Measurements from ENCODE around the gene ATL1. TPM values are rescaled to one million over a fixed set of nuclear protein-coding genes. Genes with fewer than 3 reads are reported as not detected.
A peak's percentile ranks its signal among the peaks of the same experiment; 100 is the strongest.
"Not testable (repeated sequence)": the region's sequence is repeated elsewhere in the genome, so short reads cannot be mapped to it uniquely, and the experiment has no call there.

ATL1 gene
- total and polyA plus RNA-seq, 4 donors = 2.0 to 8.7 (median 4.7) TPM

GRCh38 chr14:50619569-50620141 is 59.7 kb downstream of the ATL1 start:
- Histone ChIP-seq H3K27me3 (ENCODE audit: control insufficient read depth in 3 of 3, insufficient read depth in 3 of 3, low read length in 2 of 3) (no peaks in the 10 kb centered on the region), H3K4me1 (ENCODE audit: control insufficient read depth in 5 of 5, insufficient read depth in 5 of 5, low read length in 5 of 5) (no peaks in the 10 kb centered on the region), H3K36me3 (ENCODE audit: control insufficient read depth in 4 of 4, insufficient read depth in 4 of 4, low read length in 4 of 4) (peaks cover 0 to 3% (median 0%) of the 10 kb centered on the region in 4 donors), H3K4me3 (no peak overlapping the region), H3K9me3 (ENCODE audit: control insufficient read depth in 4 of 4, insufficient read depth in 3 of 4, low read length in 3 of 4) (no peaks in the 10 kb centered on the region), H3K9ac (ENCODE audit: insufficient read depth in 1 of 2, low read length in 2 of 2) (no peak overlapping the region), H3K27ac (ENCODE audit: low read depth in 1 of 2, low read length in 1 of 2) (no peak overlapping the region)
- whole genome bisulfite sequencing, 2 donors = 89 to 91% methylated on average over 5 of the region's 5 CpGs
- TF ChIP-seq CTCF (IDR thresholded peaks at IDR 0.05; ENCODE audit: control extremely low read depth, extremely low read depth) = peak; percentile 57
- peak in 2 of 3 donors; percentile 35 to 51 for DNase-seq
- no peak for ATAC-seq (ENCODE audit: insufficient read depth, low FRiP score)

- H3K36me3 ChIP-seq (ENCODE audit: control insufficient read depth in 4 of 4, insufficient read depth in 4 of 4, low read length in 4 of 4) = peaks cover 0 to 3% (median 0%) of the 10 kb centered on the region in 4 donors
- H3K9me3 ChIP-seq (ENCODE audit: control insufficient read depth in 4 of 4, insufficient read depth in 3 of 4, low read length in 3 of 4) = no peaks in the 10 kb centered on the region
- H3K4me3 ChIP-seq = no peak overlapping the region
- ATAC-seq (ENCODE audit: insufficient read depth, low FRiP score) (no peak), DNase-seq (no peak)
- no peaks in the 10 kb centered on the region for H3K27me3 ChIP-seq (ENCODE audit: control insufficient read depth in 3 of 3, insufficient read depth in 3 of 3, low read length in 2 of 3)
- no peak for TF ChIP-seq CTCF (IDR thresholded peaks at IDR 0.05; ENCODE audit: control extremely low read depth, extremely low read depth)
- WGBS, 2 donors = 77 to 89% methylated on average over 4 of the region's 4 CpGs
- H3K4me1 ChIP-seq (ENCODE audit: control insufficient read depth in 5 of 5, insufficient read depth in 5 of 5, low read length in 5 of 5) = no peaks in the 10 kb centered on the region
- no peak overlapping the region for H3K27ac ChIP-seq (ENCODE audit: low read depth in 1 of 2, low read length in 1 of 2)
- no peak overlapping the region for H3K9ac ChIP-seq (ENCODE audit: insufficient read depth in 1 of 2, low read length in 2 of 2)
Measured at GRCh38 chr14:50620341-50620740, 60.4 kb downstream of the ATL1 start.

GRCh38 chr14:50622978-50623377 is 63.0 kb downstream of the ATL1 start:
- DNase-seq (no peak), ATAC-seq (ENCODE audit: insufficient read depth, low FRiP score) (no peak)
- no peak for TF ChIP-seq CTCF (IDR thresholded peaks at IDR 0.05; ENCODE audit: control extremely low read depth, extremely low read depth)
- no peak overlapping the region for H3K9ac ChIP-seq (ENCODE audit: insufficient read depth in 1 of 2, low read length in 2 of 2)
- no peaks in the 10 kb centered on the region for H3K27me3 ChIP-seq (ENCODE audit: control insufficient read depth in 3 of 3, insufficient read depth in 3 of 3, low read length in 2 of 3)
- H3K4me3 ChIP-seq = no peak overlapping the region
- no peak overlapping the region for H3K27ac ChIP-seq (ENCODE audit: low read depth in 1 of 2, low read length in 1 of 2)
- no peaks in the 10 kb centered on the region for H3K9me3 ChIP-seq (ENCODE audit: control insufficient read depth in 4 of 4, insufficient read depth in 3 of 4, low read length in 3 of 4)
- H3K4me1 ChIP-seq (ENCODE audit: control insufficient read depth in 5 of 5, insufficient read depth in 5 of 5, low read length in 5 of 5) = no peaks in the 10 kb centered on the region
- WGBS, 2 donors = 93 to 100% methylated on average over 1 of the region's 1 CpG
- peaks cover 0 to 3% (median 1%) of the 10 kb centered on the region in 4 donors for H3K36me3 ChIP-seq (ENCODE audit: control insufficient read depth in 4 of 4, insufficient read depth in 4 of 4, low read length in 4 of 4)

- Histone ChIP-seq H3K9ac (ENCODE audit: insufficient read depth in 1 of 2, low read length in 2 of 2) (no peak overlapping the region), H3K27ac (ENCODE audit: low read depth in 1 of 2, low read length in 1 of 2) (no peak overlapping the region), H3K4me1 (ENCODE audit: control insufficient read depth in 5 of 5, insufficient read depth in 5 of 5, low read length in 5 of 5) (no peaks in the 10 kb centered on the region), H3K27me3 (ENCODE audit: control insufficient read depth in 3 of 3, insufficient read depth in 3 of 3, low read length in 2 of 3) (no peaks in the 10 kb centered on the region), H3K4me3 (no peak overlapping the region), H3K9me3 (ENCODE audit: control insufficient read depth in 4 of 4, insufficient read depth in 3 of 4, low read length in 3 of 4) (no peaks in the 10 kb centered on the region), H3K36me3 (ENCODE audit: control insufficient read depth in 4 of 4, insufficient read depth in 4 of 4, low read length in 4 of 4) (peaks cover 0 to 7% (median 3%) of the 10 kb centered on the region in 4 donors)
- no peak for TF ChIP-seq CTCF (IDR thresholded peaks at IDR 0.05; ENCODE audit: control extremely low read depth, extremely low read depth)
- DNase-seq (no peak), ATAC-seq (ENCODE audit: insufficient read depth, low FRiP score) (no peak)
- 88 to 97% methylated on average over 1 of the region's 1 CpG for WGBS, 2 donors
Measured at GRCh38 chr14:50624447-50624846, 64.5 kb downstream of the ATL1 start.

GRCh38 chr14:50624947-50625346 is 65.0 kb downstream of the ATL1 start:
- H3K9ac ChIP-seq (ENCODE audit: insufficient read depth in 1 of 2, low read length in 2 of 2); H3K9me3 ChIP-seq (ENCODE audit: control insufficient read depth in 4 of 4, insufficient read depth in 3 of 4, low read length in 3 of 4); DNase-seq; H3K4me1 ChIP-seq (ENCODE audit: control insufficient read depth in 5 of 5, insufficient read depth in 5 of 5, low read length in 5 of 5); ATAC-seq (ENCODE audit: insufficient read depth, low FRiP score); H3K27me3 ChIP-seq (ENCODE audit: control insufficient read depth in 3 of 3, insufficient read depth in 3 of 3, low read length in 2 of 3); H3K4me3 ChIP-seq; H3K36me3 ChIP-seq (ENCODE audit: control insufficient read depth in 4 of 4, insufficient read depth in 4 of 4, low read length in 4 of 4); H3K27ac ChIP-seq (ENCODE audit: low read depth in 1 of 2, low read length in 1 of 2): not testable (repeated sequence)
- WGBS, 2 donors = 94 to 98% methylated on average over 4 of the region's 4 CpGs
